ENCODE measurements around the gene CLSTN1. TPM values are rescaled to one million over a fixed set of nuclear protein-coding genes. Genes with fewer than 3 reads are reported as not detected.

The CLSTN1 gene
- total and polyA plus RNA-seq, 2 of the 13 experiments (the other 11 are each of a cell fraction or from before 2014, with no cell fraction given) = 19.7 to 29.8 TPM

DNA sequence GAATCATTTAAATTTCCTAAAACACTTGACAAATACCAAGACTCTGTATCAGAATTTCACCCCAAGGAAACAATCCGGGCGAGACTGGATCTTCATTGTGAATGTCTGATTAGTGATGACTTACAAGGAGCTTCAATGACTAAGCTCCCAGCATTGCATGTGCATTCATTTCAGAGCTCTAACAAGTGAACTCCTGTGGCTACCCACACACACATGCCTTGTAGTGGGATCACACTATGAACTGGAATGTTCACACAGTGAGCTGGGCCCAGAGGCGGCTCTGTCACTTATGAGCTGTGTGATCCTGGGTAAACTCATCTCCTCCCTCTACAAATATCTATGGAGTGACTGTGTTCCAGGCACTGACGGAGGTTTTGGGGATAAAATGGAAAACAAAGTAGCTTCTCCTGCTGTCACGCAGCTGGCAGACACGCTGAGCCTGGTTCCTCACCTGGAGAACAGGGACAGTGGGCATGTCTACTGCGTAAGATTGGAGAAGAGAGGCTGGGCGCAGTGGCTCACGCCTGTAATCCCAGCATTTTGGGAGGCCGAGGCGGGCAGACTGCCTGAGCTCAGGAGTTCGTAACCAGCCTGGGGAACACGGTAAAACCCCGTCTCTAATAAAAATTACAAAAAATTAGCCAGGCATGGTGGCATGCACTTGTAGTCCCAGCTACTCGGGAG is 56.9 kb downstream of the CLSTN1 start:
- H3K27me3 ChIP-seq (ENCODE audit: control insufficient read depth in 1 of 2, insufficient read depth in 2 of 2, low read length in 2 of 2) = no peaks in the 10 kb centered on the region
- H3K4me2 ChIP-seq (ENCODE audit: low read depth, low read length) = no peak overlapping the region
- ATAC-seq = no peak
- intact Hi-C loops (cut with micrococcal nuclease; ENCODE audit: unreplicated experiment) = no loop called here
- peaks cover 5 to 8% of the 10 kb centered on the region in 2 experiments; a peak in 2 of 5 replicates for H3K36me3 ChIP-seq (replicated peaks in 1 of 2; ENCODE audit: control insufficient read depth in 1 of 2, insufficient read depth in 2 of 2, low read length in 2 of 2)
- H3K9ac ChIP-seq (ENCODE audit: insufficient read depth, low read depth, low read length) = no peak overlapping the region
- H3K79me2 ChIP-seq (ENCODE audit: insufficient read depth, low read length) = no peaks in the 10 kb centered on the region
- TF ChIP-seq, protein P1, sequence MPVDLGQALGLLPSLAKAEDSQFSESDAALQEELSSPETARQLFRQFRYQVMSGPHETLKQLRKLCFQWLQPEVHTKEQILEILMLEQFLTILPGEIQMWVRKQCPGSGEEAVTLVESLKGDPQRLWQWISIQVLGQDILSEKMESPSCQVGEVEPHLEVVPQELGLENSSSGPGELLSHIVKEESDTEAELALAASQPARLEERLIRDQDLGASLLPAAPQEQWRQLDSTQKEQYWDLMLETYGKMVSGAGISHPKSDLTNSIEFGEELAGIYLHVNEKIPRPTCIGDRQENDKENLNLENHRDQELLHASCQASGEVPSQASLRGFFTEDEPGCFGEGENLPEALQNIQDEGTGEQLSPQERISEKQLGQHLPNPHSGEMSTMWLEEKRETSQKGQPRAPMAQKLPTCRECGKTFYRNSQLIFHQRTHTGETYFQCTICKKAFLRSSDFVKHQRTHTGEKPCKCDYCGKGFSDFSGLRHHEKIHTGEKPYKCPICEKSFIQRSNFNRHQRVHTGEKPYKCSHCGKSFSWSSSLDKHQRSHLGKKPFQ (CRISPR knock-in tag; IDR thresholded peaks at IDR 0.05; ENCODE audit: insufficient replicate concordance) = peak; percentile 34
- TF ChIP-seq ZNF772 (CRISPR knock-in tag; IDR thresholded peaks at IDR 0.05) (no peak), HMG20A (CRISPR knock-in tag; IDR thresholded peaks at IDR 0.05; ENCODE audit: borderline replicate concordance) (no peak)
- no peak for DNase-seq (ENCODE audit: low spot score)
- BruUV-seq (replicated peaks) = no TSS peak
- no peak overlapping the region for H3K27ac ChIP-seq (ENCODE audit: extremely low read length, insufficient read depth, low read length)
- H3K4me3 ChIP-seq (replicated peaks in 1 of 3; ENCODE audit: insufficient read depth in 1 of 3, low read depth in 2 of 3, low read length in 3 of 3) = no peak overlapping the region
- H2AFZ ChIP-seq (ENCODE audit: low read length) = no peak overlapping the region
- FAIRE-seq = no peak
- POLR2A ChIA-PET = no interaction called here
- 95% methylated on average over 15 of the region's 15 CpGs for WGBS (ENCODE audit: low lambda C conversion rate)
- in situ Hi-C loops (cut with HindIII; ENCODE audit: extremely low pct_ligation_motif_present, low pct_unique_long_range_greater_than_20kb) = no loop called here
- H3K9me3 ChIP-seq (ENCODE audit: low read length) = no peaks in the 10 kb centered on the region
- CTCF ChIA-PET (ENCODE audit: low intra/inter-chr PET ratio, low total read pairs) = no interaction called here
- no peaks in the 10 kb centered on the region for H4K20me1 ChIP-seq (ENCODE audit: insufficient read depth, low read length)
- no peaks in the 10 kb centered on the region for H3K4me1 ChIP-seq (ENCODE audit: insufficient read depth, low read length)

DNA sequence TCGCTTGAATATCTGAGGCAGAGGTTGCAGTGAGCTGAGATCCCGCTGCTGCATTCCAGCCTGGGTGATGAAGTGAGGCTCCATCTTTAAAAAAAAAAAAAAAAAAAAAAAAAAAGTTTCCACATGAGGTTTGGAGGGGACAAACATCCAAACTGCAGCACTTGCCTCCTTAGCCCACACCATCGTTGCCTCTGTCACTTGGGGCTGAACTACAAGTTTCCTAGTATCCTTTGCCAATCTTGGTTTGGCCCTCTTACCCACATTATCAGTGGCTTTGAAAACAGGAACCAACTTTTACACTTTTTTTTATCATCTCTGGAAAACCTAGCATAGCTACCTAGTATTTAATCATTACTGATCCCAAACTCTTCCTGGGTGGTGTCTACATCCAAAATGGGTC is 59.2 kb downstream of the CLSTN1 start:
- H3K36me3 ChIP-seq (replicated peaks in 1 of 2; ENCODE audit: control insufficient read depth in 1 of 2, insufficient read depth in 2 of 2, low read length in 2 of 2) = peaks cover 6% of the 10 kb centered on the region in 2 experiments; a peak in 2 of 5 replicates
- peaks cover 14% of the 10 kb centered on the region for H3K4me1 ChIP-seq (ENCODE audit: insufficient read depth, low read length)
- no peaks in the 10 kb centered on the region for H3K9me3 ChIP-seq (ENCODE audit: low read length)
- H4K20me1 ChIP-seq (ENCODE audit: insufficient read depth, low read length) = peaks cover 7% of the 10 kb centered on the region; the same call in 1 of the 2 replicates
- H3K27ac ChIP-seq (ENCODE audit: extremely low read length, insufficient read depth, low read length) = no peak overlapping the region
- in situ Hi-C loops (cut with HindIII; ENCODE audit: extremely low pct_ligation_motif_present, low pct_unique_long_range_greater_than_20kb) (no loop called here), intact Hi-C loops (cut with micrococcal nuclease; ENCODE audit: unreplicated experiment) (no loop called here)
- ATAC-seq (no peak), DNase-seq (ENCODE audit: low spot score) (no peak), FAIRE-seq (no peak)
- no peak overlapping the region for H3K9ac ChIP-seq (ENCODE audit: insufficient read depth, low read depth, low read length)
- TF ChIP-seq ZNF557 (CRISPR knock-in tag; IDR thresholded peaks at IDR 0.05) = no peak
- no peak for TF ChIP-seq FOXP1 (IDR thresholded peaks at IDR 0.05)
- TF ChIP-seq FOXP1 (CRISPR knock-in tag; IDR thresholded peaks at IDR 0.05) = no peak
- no peak for TF ChIP-seq FOXA3 (CRISPR knock-in tag; IDR thresholded peaks at IDR 0.05)
- TF ChIP-seq, protein P2, sequence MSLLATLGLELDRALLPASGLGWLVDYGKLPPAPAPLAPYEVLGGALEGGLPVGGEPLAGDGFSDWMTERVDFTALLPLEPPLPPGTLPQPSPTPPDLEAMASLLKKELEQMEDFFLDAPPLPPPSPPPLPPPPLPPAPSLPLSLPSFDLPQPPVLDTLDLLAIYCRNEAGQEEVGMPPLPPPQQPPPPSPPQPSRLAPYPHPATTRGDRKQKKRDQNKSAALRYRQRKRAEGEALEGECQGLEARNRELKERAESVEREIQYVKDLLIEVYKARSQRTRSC (CRISPR knock-in tag; IDR thresholded peaks at IDR 0.05; ENCODE audit: low read depth) = no peak
- 89% methylated on average over 3 of the region's 3 CpGs for WGBS (ENCODE audit: low lambda C conversion rate)
- ChIA-PET POLR2A (no interaction called here), CTCF (ENCODE audit: low intra/inter-chr PET ratio, low total read pairs) (no interaction called here)
- no peak overlapping the region for H3K4me3 ChIP-seq (replicated peaks in 1 of 3; ENCODE audit: insufficient read depth in 1 of 3, low read depth in 2 of 3, low read length in 3 of 3)
- no peaks in the 10 kb centered on the region for H3K27me3 ChIP-seq (ENCODE audit: control insufficient read depth in 1 of 2, insufficient read depth in 2 of 2, low read length in 2 of 2)
- no TSS peak for BruUV-seq (replicated peaks)
- H2AFZ ChIP-seq (ENCODE audit: low read length) = no peak overlapping the region
- H3K4me2 ChIP-seq (ENCODE audit: low read depth, low read length) = no peak overlapping the region
- H3K79me2 ChIP-seq (ENCODE audit: insufficient read depth, low read length) = peaks cover 4% of the 10 kb centered on the region

Measured in HepG2 (cell line).